ENCODE results near the gene CD164L2.

- TF ChIP-seq CTCF (conservative IDR thresholded peaks at IDR 0.05) (peak; percentile 74), EZH2 (IDR thresholded peaks at IDR 0.05; ENCODE audit: low read depth) (no peak)
Observed at GRCh38 chr1:27416387-27417111, 33.4 kb upstream of the CD164L2 start.
